Fibroblast of mammary gland (primary cell): ENCODE data around the gene COX14.
A peak's percentile ranks its signal among the peaks of the same experiment; 100 is the strongest.

Source experiments
- DNase-seq: peaks from one replicate; pipeline ENCODE4 v3.0.0-alpha.2; 2010; ENCODE audit warnings: low read depth
- H3K4me3 ChIP-seq: 2 replicates; pipeline ENCODE4 v1.5.1; 2011; ENCODE audit warnings: low read depth, mild to moderate bottlenecking, low read length, moderate library complexity; ENCODE audit not compliant: control insufficient read depth
- TF ChIP-seq, protein P1 (sequence below): conservative IDR thresholded peaks from 2 replicates; pipeline ENCODE4 v1.5.1; 2011; ENCODE audit warnings: low read depth, low read length, inconsistent platforms; ENCODE audit not compliant: control insufficient read depth, insufficient read depth

COX14 gene

DNA sequence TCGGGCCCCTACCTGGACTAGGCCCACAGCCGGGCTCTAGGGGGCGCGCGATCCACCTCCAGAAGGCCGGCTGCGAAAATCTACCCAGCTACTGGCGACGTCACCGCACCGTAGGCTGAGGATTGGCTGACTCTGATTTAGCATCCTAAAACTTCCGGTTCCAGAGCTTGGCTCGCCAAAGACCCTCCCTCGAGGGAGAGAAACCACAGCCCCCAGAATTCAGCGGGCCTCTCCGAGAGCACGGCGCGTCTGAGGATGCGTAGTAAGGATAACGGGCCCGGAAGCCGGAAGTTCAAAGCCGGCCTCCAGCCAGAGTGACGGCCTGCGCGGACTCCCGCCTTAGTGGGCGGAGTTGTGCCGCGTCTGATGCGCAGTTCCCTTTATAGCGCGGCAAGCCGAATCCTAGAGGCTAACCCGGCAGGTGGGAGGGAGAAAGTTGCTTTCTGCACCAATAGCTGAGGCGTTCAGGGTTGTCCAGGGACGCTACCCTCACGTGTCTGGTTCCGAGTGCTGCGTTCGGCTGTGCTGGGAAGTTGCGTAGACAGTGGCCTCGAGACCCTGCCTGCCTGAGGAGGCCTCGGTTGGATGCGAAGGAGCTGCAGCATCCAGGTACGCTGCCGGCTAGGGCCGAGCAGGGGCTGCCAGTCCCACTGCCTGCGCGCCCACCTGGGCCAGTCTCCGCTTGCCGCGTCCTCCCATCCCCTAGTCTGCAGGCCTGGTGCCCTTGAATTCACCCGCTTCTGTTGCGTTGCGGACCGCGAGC is at the start of gene COX14:
Gene COX14, plus strand, starts transcription at position 544 of the 763 bp plus-strand sequence. CDS start 7,808 bp downstream, outside the sequence.
- H3K4me3 ChIP-seq, result peak within 1 kb of the TSS; percentile 98
- DNase-seq, result peak; percentile 99
- TF ChIP-seq, protein P1, sequence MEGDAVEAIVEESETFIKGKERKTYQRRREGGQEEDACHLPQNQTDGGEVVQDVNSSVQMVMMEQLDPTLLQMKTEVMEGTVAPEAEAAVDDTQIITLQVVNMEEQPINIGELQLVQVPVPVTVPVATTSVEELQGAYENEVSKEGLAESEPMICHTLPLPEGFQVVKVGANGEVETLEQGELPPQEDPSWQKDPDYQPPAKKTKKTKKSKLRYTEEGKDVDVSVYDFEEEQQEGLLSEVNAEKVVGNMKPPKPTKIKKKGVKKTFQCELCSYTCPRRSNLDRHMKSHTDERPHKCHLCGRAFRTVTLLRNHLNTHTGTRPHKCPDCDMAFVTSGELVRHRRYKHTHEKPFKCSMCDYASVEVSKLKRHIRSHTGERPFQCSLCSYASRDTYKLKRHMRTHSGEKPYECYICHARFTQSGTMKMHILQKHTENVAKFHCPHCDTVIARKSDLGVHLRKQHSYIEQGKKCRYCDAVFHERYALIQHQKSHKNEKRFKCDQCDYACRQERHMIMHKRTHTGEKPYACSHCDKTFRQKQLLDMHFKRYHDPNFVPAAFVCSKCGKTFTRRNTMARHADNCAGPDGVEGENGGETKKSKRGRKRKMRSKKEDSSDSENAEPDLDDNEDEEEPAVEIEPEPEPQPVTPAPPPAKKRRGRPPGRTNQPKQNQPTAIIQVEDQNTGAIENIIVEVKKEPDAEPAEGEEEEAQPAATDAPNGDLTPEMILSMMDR, result peak; percentile 63

DNA sequence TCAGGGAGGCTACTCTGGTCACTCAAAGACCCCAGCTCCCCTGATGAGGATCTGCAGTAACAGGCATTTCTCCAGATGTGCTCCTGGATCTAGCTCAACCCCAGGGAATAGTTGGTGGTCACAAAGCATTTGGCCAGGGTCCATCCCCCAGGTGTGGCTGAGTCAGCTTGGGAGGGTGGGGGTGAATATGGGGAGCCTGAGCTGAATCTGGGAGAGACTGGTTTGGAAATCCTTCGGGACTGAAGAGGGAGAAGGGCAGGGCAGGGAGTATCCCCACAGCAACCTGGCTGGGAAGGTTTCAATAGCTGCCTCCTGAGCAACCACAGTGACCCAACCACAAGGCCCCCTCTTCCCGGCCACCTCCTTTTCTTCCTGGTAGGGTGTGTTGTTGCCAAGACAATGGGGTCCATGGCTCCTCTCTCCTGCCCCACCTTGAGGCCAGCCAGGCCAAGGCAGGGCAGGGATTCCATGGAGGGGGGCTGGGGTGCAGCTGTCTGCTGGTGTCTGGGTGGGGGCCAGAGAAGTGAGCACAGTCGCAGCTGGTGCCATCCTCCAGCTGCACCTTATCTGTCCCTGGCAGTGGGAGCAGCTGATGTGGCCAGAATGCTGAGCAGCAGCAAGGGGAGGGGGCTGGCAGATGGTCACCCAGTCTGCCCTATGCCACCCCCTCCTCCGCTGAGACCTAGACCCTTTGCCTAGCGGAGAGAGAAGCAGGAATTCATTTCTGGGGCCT is 49.1 kb upstream of the COX14 start:
- TF ChIP-seq, protein P1, result no peak
- H3K4me3 ChIP-seq, result no peak overlapping the region
- DNase-seq, result no peak

DNA sequence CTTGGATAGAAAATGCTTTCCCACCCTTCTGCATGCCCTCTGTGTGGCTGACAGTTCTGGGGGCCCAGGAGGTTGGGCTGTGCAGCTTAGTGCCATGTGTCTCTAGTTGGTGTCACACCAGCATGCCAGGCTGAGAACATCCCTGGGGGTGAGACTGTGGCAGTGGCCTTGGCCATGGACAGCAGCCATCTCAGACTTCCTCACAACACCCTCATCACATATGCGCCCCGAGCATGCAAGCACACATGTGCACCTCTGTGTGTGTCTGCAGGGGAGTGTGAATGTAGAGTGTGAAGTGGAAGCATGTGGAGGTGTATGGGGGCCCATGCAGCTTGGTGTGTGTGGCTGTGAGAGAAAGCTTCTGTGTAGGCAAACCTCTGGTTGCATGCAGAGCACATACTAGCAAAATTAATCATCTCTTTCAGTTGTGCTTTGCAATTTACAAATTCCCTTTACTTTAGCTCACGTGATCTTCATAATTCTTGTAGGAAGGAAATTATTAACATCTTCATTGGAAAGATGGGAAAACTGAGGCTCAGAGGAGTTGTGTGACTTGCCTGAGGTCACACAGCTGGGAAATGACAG is 46.2 kb upstream of the COX14 start:
- H3K4me3 ChIP-seq, result no peak overlapping the region
- DNase-seq, result no peak
- TF ChIP-seq, protein P1, result no peak

DNA sequence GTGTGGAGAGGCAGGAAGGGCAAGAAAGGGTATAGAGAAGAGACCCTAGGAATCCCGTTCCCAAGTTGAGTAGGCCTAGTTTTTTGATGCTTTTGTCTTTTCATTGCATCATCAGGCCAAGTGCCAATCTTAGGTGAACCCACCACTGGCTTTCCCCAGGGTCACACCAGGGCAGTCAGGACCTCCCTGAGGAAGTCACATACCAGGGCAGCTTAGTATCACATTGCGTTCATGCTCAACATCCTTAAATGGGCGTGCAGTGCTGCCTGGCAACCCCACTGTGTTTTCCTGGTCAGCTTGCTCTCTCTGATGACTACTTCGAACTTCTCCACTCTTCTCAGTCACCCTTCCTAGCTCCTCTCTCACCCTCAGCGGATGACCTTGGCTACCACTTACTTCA is 45.6 kb upstream of the COX14 start:
- peak; percentile 79 for DNase-seq
- H3K4me3 ChIP-seq, result no peak overlapping the region
- TF ChIP-seq, protein P1, result no peak

DNA sequence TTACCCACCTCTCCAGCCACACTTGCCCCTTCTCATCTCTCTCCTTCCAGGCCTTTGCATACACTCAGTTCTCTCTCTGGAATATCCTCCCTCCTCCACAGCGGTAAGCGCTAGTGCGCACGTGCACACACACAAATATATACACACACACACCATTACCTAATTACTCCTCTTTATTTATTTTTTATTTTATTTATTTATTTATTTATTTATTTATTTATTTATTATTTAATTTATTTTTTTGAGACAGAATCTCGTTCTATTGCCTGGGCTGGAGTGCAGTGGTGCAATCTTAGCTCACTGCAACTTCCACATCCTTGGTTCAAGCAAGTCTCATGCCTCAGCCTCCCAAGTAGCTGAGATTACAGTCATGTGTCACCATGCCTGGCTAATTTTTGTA is 43.0 kb upstream of the COX14 start:
- DNase-seq, result no peak
- no peak overlapping the region for H3K4me3 ChIP-seq
- TF ChIP-seq, protein P1, result no peak

DNA sequence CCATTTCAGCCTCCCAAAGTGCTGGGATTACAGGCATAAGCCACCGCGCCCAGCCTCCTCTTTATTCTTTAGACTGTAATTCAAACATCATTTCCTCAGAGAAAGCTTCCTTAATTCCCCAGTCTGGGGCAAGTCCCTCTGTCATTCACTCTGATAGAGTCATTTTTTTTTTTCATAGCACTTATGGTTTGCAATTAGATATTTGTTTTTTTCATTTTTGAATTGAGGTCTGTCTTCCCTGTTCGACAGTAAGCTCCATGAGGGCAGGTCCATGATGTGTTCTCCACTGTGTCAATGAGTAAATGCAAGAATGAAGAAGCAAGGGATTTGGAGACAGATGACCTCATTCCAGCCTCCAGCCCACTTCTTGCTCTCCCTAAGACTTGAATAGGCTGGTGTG is 42.5 kb upstream of the COX14 start:
- TF ChIP-seq, protein P1, result no peak
- no peak for DNase-seq
- H3K4me3 ChIP-seq, result no peak overlapping the region
